ENCODE data around the gene SPECC1. TPM values are rescaled to one million over a fixed set of nuclear protein-coding genes. Genes with fewer than 3 reads are reported as not detected.

The SPECC1 gene
- total and polyA plus RNA-seq, 9 of the 15 experiments (the other 6 are each of a cell fraction or from before 2014, with no cell fraction given), result 2.4 to 19.6 (median 14.7) TPM

DNA sequence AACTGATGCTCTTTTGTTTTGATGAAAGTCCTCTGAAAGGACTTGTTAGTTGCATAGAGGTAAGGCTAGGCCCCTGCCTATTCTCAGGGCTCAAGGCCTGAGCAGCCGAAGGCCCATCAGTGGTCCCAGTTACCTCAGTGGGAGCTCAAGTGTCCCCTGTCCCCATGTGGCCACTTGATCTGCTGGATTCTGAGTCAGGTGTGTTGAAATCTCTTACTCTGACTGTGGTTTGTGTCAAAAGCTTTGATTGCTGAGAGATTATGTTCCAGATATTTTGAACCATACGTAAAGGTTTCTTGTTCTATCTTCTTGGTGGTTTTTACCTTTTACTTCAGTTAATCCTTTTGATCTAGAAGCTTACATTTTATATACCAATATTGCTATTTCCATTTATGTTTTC lies 266.5 kb downstream of the SPECC1 start (continued):
- TF ChIP-seq, protein P1, sequence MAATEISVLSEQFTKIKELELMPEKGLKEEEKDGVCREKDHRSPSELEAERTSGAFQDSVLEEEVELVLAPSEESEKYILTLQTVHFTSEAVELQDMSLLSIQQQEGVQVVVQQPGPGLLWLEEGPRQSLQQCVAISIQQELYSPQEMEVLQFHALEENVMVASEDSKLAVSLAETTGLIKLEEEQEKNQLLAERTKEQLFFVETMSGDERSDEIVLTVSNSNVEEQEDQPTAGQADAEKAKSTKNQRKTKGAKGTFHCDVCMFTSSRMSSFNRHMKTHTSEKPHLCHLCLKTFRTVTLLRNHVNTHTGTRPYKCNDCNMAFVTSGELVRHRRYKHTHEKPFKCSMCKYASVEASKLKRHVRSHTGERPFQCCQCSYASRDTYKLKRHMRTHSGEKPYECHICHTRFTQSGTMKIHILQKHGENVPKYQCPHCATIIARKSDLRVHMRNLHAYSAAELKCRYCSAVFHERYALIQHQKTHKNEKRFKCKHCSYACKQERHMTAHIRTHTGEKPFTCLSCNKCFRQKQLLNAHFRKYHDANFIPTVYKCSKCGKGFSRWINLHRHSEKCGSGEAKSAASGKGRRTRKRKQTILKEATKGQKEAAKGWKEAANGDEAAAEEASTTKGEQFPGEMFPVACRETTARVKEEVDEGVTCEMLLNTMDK (IDR thresholded peaks at IDR 0.05; ENCODE audit: borderline replicate concordance, insufficient read depth, low read depth, low read length, poor library complexity, severe bottlenecking), result no peak
- TF ChIP-seq NRF1 (conservative IDR thresholded peaks at IDR 0.05 in 1 of 2, IDR thresholded peaks at IDR 0.05 in 1 of 2) (no peak), ZNF589 (CRISPR knock-in tag; IDR thresholded peaks at IDR 0.05; ENCODE audit: low read depth) (no peak)

GRCh38 chr17:20276421-20276820 lies 267.3 kb downstream of the SPECC1 start:
- DNase-seq (ENCODE audit: extremely low read depth in 1 of 4, low spot score in 3 of 4), result no peak
- Histone ChIP-seq H3K4me1 (replicated peaks in 1 of 2; ENCODE audit: control insufficient read depth in 2 of 2, insufficient read depth in 2 of 2, low read length in 2 of 2) (peaks cover 0 to 2% of the 10 kb centered on the region in 2 experiments; a peak in 3 of 5 replicates), H3K9me1 (ENCODE audit: control insufficient read depth, insufficient read depth, low read length) (no peaks in the 10 kb centered on the region), H3K27ac (ENCODE audit: extremely low read depth, low read depth, low read length) (no peak overlapping the region), H3K27me3 (ENCODE audit: control insufficient read depth in 2 of 2, insufficient read depth in 2 of 2, low read length in 2 of 2) (no peaks in the 10 kb centered on the region), H3K9me3 (replicated peaks; ENCODE audit: control insufficient read depth, insufficient read depth, low read depth, low read length) (no peaks in the 10 kb centered on the region), H3K79me2 (ENCODE audit: control insufficient read depth, insufficient read depth, low read length) (no peaks in the 10 kb centered on the region), H2AFZ (ENCODE audit: low read depth, low read length) (no peak overlapping the region), H3K4me3 (no peak overlapping the region), H4K20me1 (replicated peaks; ENCODE audit: control insufficient read depth, insufficient read depth, low read length) (no peaks in the 10 kb centered on the region), H3K4me2 (ENCODE audit: insufficient read depth, low read length) (no peak overlapping the region), H3K9ac (ENCODE audit: insufficient read depth in 1 of 2, low read depth in 2 of 2, low read length in 2 of 2) (no peak overlapping the region), H3K36me3 (ENCODE audit: control insufficient read depth, insufficient read depth, low read length) (no peaks in the 10 kb centered on the region)
- no peak for FAIRE-seq
- ChIA-PET CTCF (ENCODE audit: low intra/inter-chr PET ratio) (no interaction called here), POLR2A (interaction anchor here (0.8 kb wide), 1 partner anchor 155 kb away, joined by 3 read pairs; no protein-coding TSS in a partner anchor)
- no TSS peak for BruUV-seq (replicated peaks)
- WGBS (ENCODE audit: insufficient coverage, low coverage, missing lambda C conversion rate), result 29% methylated on average over 1 of the region's 2 CpGs
- no peak for ATAC-seq
- intact Hi-C loops (cut with micrococcal nuclease), result no loop called here
- in situ Hi-C loops (cut with MboI), result no loop called here
- TF ChIP-seq NFE2L1 (tag; IDR thresholded peaks at IDR 0.05; ENCODE audit: borderline replicate concordance, low read depth) (no peak), ZNF121 (CRISPR knock-in tag; conservative IDR thresholded peaks at IDR 0.05) (no peak), RFX7 (CRISPR knock-in tag; IDR thresholded peaks at IDR 0.05) (no peak), ZC3H4 (CRISPR knock-in tag; IDR thresholded peaks at IDR 0.05; ENCODE audit: borderline replicate concordance) (no peak), CBX2 (IDR thresholded peaks at IDR 0.05; ENCODE audit: insufficient read depth, low read length, poor library complexity, severe bottlenecking) (no peak), MEF2D (tag; conservative IDR thresholded peaks at IDR 0.05; ENCODE audit: low read depth) (no peak), SMARCA4 (IDR thresholded peaks at IDR 0.05) (no peak), ZBED1 (IDR thresholded peaks at IDR 0.05) (no peak), ZNF253 (CRISPR knock-in tag; conservative IDR thresholded peaks at IDR 0.05) (no peak), MYNN (IDR thresholded peaks at IDR 0.05) (no peak), MYNN (CRISPR knock-in tag; IDR thresholded peaks at IDR 0.05) (no peak)
- TF ChIP-seq, protein P2, sequence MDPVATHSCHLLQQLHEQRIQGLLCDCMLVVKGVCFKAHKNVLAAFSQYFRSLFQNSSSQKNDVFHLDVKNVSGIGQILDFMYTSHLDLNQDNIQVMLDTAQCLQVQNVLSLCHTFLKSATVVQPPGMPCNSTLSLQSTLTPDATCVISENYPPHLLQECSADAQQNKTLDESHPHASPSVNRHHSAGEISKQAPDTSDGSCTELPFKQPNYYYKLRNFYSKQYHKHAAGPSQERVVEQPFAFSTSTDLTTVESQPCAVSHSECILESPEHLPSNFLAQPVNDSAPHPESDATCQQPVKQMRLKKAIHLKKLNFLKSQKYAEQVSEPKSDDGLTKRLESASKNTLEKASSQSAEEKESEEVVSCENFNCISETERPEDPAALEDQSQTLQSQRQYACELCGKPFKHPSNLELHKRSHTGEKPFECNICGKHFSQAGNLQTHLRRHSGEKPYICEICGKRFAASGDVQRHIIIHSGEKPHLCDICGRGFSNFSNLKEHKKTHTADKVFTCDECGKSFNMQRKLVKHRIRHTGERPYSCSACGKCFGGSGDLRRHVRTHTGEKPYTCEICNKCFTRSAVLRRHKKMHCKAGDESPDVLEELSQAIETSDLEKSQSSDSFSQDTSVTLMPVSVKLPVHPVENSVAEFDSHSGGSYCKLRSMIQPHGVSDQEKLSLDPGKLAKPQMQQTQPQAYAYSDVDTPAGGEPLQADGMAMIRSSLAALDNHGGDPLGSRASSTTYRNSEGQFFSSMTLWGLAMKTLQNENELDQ (CRISPR knock-in tag; IDR thresholded peaks at IDR 0.05; ENCODE audit: borderline replicate concordance), result no peak
- TF ChIP-seq, protein P3, sequence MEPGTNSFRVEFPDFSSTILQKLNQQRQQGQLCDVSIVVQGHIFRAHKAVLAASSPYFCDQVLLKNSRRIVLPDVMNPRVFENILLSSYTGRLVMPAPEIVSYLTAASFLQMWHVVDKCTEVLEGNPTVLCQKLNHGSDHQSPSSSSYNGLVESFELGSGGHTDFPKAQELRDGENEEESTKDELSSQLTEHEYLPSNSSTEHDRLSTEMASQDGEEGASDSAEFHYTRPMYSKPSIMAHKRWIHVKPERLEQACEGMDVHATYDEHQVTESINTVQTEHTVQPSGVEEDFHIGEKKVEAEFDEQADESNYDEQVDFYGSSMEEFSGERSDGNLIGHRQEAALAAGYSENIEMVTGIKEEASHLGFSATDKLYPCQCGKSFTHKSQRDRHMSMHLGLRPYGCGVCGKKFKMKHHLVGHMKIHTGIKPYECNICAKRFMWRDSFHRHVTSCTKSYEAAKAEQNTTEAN (CRISPR knock-in tag; IDR thresholded peaks at IDR 0.05), result no peak
